HepG2 (cell line): ENCODE data around the gene PRSS48.

Experiments used
- BRCA1 ChIP-seq: sonication (generic); formaldehyde crosslinking; IDR thresholded peaks from 2 replicates; pipeline ENCODE4 v1.4.0; 2020; ENCODE audit warnings: missing genetic modification reagents
- CTCF ChIP-seq: sonication (generic); formaldehyde crosslinking; IDR thresholded peaks from 2 replicates; pipeline ENCODE4 v1.5.0; 2020; ENCODE audit warnings: mild to moderate bottlenecking, missing genetic modification reagents, moderate library complexity
- EP300 ChIP-seq, 3 experiments: sonication (generic) in 1 of 3; formaldehyde crosslinking in 1 of 3; IDR thresholded peaks; 2 replicates each; pipeline versions ENCODE4 v1.5.1 to v1.6.1; 2011 to 2020; ENCODE audit warnings: low read depth in 2 of 3, low read length in 2 of 3, borderline replicate concordance in 1 of 3, improper control_type of control experiment in 1 of 3, mild to moderate bottlenecking in 1 of 3, missing genetic modification reagents in 1 of 3, moderate library complexity in 1 of 3
- ETV6 ChIP-seq: sonication (generic); formaldehyde crosslinking; conservative IDR thresholded peaks from 2 replicates; pipeline ENCODE4 v1.4.0; 2020; ENCODE audit warnings: missing genetic modification reagents
- MED8 ChIP-seq: sonication (generic); formaldehyde crosslinking; IDR thresholded peaks from 2 replicates; pipeline ENCODE4 v1.8.1; 2023; ENCODE audit warnings: mild to moderate bottlenecking, missing genetic modification reagents; ENCODE audit not compliant: insufficient replicate concordance
- NFYB ChIP-seq: sonication (generic); formaldehyde crosslinking; IDR thresholded peaks from 2 replicates; pipeline ENCODE4 v1.4.0; 2020; ENCODE audit warnings: missing genetic modification reagents
- POLR2A ChIP-seq, 2 experiments: IDR thresholded peaks; 2 replicates each; pipeline ENCODE4 v1.6.1; 2011; ENCODE audit warnings: low read depth in 2 of 2, low read length in 2 of 2, mild to moderate bottlenecking in 1 of 2, moderate library complexity in 1 of 2; ENCODE audit not compliant: insufficient read depth in 1 of 2
- SNAPC5 ChIP-seq: sonication (generic); formaldehyde crosslinking; IDR thresholded peaks from 2 replicates; pipeline ENCODE4 v1.8.1; 2023; ENCODE audit warnings: mild to moderate bottlenecking, missing genetic modification reagents, borderline replicate concordance

DNA sequence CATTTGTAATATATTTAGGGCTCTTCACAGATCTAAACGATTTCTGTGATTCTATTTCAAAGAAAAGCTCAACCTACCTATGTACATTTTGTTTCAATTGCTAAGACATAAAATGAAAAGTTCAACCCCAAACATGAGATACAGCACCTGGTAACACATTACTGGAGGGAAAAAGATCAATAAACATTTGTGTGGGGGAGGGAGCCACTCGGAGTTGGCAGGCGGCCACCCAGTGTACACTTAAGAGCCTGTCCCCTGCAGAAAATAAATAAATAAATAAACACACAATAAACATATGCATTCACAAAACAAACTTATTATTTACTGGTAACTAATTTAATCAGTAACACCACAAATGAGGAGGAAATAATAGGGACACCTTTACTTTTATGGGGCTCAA is 19.3 kb downstream of the PRSS48 start:
- TF ChIP-seq CTCF (CRISPR knock-in tag) (no peak), NFYB (CRISPR knock-in tag) (no peak), ETV6 (CRISPR knock-in tag) (no peak), POLR2A (IDR thresholded peaks at IDR 0.05; ENCODE audit: insufficient read depth in 1 of 2, low read depth in 2 of 2, low read length in 2 of 2) (no peak), MED8 (CRISPR knock-in tag) (no peak), EP300 (IDR thresholded peaks at IDR 0.05; ENCODE audit: low read depth in 2 of 2, low read length in 2 of 2) (no peak), EP300 (CRISPR knock-in tag; IDR thresholded peaks at IDR 0.05; ENCODE audit: borderline replicate concordance) (no peak), BRCA1 (CRISPR knock-in tag) (no peak), SNAPC5 (no peak)
